GM06990 (cell line): ENCODE results near the gene DIS3L.
"Not testable (repeated sequence)": the region's sequence is repeated elsewhere in the genome, so short reads cannot be mapped to it uniquely, and the experiment has no call there.

Experiments used
- DNase-seq: peaks from one replicate; pipeline ENCODE4 v3.0.0-alpha.2; 2011; ENCODE audit not compliant: insufficient read length; ENCODE audit errors: extremely low read depth
- H3K27me3 ChIP-seq: replicated peaks from 2 replicates; pipeline ENCODE4 v1.6.0; 2011; ENCODE audit warnings: low read length; ENCODE audit not compliant: control insufficient read depth, insufficient read depth
- H3K36me3 ChIP-seq: 2 replicates; pipeline ENCODE4 v1.5.1; 2011; ENCODE audit warnings: low read length; ENCODE audit not compliant: control insufficient read depth, insufficient read depth
- H3K4me3 ChIP-seq: replicated peaks from 2 replicates; pipeline ENCODE4 v1.5.1; 2011; ENCODE audit warnings: low read depth, mild to moderate bottlenecking, control low read depth, low read length
- TF ChIP-seq, protein P1 (sequence below): IDR thresholded peaks from 2 replicates; pipeline ENCODE4 v1.5.1; 2011; ENCODE audit warnings: low read length, control low read depth, mild to moderate bottlenecking, inconsistent platforms; ENCODE audit not compliant: insufficient read depth, poor library complexity, severe bottlenecking

DIS3L gene

DNA sequence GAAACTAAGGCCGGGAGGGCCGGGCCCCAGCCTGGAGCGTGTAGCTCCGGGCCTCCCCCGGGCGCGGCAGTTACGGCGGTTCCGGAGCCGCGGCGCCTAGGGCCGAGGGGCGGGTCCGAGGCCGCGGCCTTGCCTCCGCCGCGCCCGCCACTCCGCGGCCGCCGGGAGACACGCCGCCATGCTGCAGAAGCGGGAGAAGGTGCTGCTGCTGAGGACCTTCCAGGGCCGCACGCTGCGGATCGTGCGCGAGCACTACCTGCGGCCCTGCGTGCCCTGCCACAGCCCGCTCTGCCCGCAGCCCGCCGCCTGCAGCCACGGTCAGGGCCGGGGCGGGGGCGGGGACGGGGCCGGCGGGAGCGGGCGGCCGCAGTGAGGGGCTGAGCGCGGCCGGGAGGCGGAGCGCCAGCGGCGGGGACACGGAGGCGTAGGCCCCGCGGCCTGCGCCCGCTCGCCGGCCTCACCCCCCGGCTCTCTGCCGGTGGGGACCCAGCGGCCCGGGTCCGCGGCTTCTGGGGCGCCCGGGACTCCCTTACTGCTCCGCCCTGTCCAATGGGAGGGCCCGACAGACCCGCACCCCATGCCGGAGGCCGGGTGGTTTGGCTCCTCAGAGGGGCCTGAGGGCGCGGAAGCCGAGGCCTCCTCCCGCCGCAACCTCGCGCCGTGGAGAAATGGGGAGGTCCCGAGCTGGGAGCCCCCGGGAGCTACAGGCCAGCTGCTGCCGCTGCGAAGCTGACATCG is at the start of gene DIS3L:
DIS3L (plus strand) TSS at position 150 of the 738 bp plus-strand sequence; CDS start at position 179, 29 bp downstream.
- H3K36me3 ChIP-seq, result no peaks in the 10 kb centered on the region
- no peaks in the 10 kb centered on the region for H3K27me3 ChIP-seq
- DNase-seq, result peak; percentile 86
- peak within 1 kb of the TSS; percentile 73 for H3K4me3 ChIP-seq
- TF ChIP-seq, protein P1, sequence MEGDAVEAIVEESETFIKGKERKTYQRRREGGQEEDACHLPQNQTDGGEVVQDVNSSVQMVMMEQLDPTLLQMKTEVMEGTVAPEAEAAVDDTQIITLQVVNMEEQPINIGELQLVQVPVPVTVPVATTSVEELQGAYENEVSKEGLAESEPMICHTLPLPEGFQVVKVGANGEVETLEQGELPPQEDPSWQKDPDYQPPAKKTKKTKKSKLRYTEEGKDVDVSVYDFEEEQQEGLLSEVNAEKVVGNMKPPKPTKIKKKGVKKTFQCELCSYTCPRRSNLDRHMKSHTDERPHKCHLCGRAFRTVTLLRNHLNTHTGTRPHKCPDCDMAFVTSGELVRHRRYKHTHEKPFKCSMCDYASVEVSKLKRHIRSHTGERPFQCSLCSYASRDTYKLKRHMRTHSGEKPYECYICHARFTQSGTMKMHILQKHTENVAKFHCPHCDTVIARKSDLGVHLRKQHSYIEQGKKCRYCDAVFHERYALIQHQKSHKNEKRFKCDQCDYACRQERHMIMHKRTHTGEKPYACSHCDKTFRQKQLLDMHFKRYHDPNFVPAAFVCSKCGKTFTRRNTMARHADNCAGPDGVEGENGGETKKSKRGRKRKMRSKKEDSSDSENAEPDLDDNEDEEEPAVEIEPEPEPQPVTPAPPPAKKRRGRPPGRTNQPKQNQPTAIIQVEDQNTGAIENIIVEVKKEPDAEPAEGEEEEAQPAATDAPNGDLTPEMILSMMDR, result no peak

DNA sequence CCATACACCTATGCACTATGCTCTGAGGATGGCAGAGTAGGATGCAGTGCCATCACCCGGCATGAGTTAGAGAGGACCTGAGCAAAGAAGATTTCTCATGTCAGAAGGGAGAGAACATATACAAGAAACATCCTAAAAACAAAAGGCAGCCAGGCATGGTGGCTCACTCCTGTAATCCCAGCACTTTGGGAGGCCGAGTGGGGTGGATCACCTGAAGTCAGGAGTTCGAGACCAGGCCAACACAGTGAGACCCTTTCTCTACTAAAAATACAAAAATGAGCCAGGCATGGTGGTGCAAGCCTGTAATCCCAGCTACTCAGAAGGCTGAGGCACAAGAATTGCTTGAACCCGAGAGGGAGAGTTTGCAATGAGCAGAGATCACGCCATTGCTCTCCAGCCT is 47.5 kb upstream of the DIS3L start:
- H3K36me3 ChIP-seq, H3K4me3 ChIP-seq, H3K27me3 ChIP-seq, DNase-seq: not testable (repeated sequence)

DNA sequence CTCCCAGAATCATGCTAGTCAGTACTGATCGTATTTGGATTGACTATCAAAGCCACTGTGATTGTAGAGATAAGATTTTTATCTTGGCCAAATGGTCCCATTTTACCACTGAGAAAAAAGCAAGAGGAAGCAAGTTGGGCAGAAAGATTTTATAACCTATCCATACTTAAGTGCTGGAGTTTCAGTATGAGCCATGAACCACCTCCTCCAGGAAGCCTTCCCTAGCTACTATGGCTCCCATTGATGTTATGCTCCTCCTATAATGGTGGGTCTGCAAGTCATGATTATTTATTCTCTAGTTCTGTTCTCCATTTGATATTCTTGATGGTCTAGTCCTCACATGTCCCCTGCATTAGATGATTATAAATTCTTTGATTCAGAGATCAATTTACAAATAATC is 46.4 kb upstream of the DIS3L start:
- H3K27me3 ChIP-seq, result peaks cover 5% of the 10 kb centered on the region
- H3K36me3 ChIP-seq, result no peaks in the 10 kb centered on the region
- TF ChIP-seq, protein P1, result no peak
- no peak for DNase-seq
- H3K4me3 ChIP-seq, result no peak overlapping the region

DNA sequence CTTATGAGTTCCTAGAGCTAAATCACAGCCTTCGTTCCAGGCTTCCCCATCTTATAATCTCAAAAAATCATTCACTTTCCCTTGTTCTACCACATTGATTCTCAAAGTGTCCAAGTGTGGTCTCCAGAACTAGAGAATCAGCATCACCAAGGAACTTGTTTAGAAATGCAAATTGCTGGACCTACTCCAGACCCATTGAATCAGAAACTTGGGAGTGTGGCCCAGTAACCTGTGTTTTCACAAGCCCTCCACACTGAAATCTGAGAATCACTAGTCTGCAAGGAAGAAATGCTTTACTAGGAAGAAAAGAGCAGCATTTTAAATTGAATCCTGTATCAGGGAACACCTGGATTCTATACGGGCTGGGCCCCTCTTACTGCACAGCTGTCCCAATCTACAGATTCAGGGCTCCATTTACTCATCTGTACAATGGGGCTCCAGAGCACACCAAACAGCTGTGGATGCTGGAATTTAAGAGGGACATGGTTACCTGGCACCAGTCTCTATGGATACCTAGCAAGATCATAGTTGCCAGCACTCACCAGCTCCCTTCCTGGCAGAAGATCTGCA is 43.7 kb upstream of the DIS3L start:
- DNase-seq, result no peak
- Histone ChIP-seq H3K4me3 (no peak overlapping the region), H3K27me3 (peaks cover 10% of the 10 kb centered on the region), H3K36me3 (no peaks in the 10 kb centered on the region)
- TF ChIP-seq, protein P1, result no peak

DNA sequence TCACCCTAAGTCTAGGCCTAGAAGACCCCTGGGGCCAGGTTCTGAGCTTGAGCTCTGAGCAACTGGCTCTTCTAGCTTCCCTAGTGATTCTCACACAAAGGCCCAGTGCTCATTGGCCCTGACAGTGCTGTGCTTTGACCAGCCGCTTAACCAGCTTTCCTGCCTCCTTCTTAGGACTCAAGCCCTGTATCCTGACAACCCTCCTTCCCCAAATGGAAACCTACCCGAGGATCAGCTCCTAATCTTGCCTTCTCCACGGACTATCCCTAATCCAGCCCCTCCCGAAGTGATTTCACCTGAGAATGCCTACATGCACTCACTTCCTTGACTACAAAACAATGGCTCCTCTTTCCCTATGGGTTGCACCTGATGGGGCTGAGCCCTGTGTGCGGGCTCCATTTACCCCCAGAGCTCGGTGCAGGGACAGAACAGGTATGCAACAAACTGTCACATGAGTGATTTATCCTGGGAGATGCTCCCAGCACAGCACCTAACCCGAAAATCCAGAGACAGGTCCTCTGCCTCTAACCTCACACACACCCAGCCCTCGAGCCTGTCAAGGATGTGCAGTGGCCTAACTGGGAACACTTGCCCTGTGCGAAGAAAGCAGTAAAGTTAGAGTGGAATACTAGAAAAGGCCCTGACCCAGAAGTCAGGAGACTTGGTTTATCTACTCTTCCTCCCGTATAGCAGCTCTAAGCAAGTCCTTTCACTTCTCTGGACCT is 42.1 kb upstream of the DIS3L start:
- Histone ChIP-seq H3K4me3 (no peak overlapping the region), H3K27me3 (peaks cover 9% of the 10 kb centered on the region), H3K36me3 (no peaks in the 10 kb centered on the region)
- TF ChIP-seq, protein P1, result no peak
- DNase-seq, result no peak
